Left renal pelvis (tissue), 4 donors: ENCODE results near the gene OR10G8. TPM values are rescaled to one million over a fixed set of nuclear protein-coding genes. Genes with fewer than 3 reads are reported as not detected.

Experiments
- DNase-seq, 4 donors: peaks; one replicate each; pipeline ENCODE4 v3.0.0-alpha.2; 2013; ENCODE audit warnings: low read depth in 4 of 4, low spot score in 3 of 4
- polyA plus RNA-seq, 4 donors: library from polyadenylated mRNA; unstranded; fragments of 120-200 nt; gene quantifications; one replicate each; pipeline ENCODE4 v1.2.1, GENCODE V29; 2013; ENCODE audit not compliant: insufficient read length in 4 of 4

The OR10G8 gene
- polyA plus RNA-seq, 4 donors = not detected

DNA sequence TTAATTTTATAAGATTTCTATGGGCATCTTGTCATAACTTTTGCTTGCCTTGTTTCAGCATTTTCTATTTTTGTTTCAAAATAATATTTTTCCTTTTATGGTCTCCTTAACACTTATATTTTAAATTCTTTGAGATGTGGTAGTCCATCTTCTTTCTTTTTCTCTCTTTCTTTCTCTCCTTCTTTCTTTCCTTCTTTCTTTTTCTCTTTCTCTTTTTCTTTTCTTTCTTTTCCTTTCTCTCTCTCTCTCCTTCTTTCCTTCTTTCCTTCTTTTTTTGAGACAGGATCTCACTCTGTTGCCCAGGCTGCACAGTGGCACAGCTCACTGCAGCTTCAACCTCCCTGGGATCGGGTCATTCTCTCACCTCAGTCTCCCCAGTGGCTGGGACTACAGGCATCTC, 50.7 kb downstream of the OR10G8 start:
- DNase-seq = no peak

DNA sequence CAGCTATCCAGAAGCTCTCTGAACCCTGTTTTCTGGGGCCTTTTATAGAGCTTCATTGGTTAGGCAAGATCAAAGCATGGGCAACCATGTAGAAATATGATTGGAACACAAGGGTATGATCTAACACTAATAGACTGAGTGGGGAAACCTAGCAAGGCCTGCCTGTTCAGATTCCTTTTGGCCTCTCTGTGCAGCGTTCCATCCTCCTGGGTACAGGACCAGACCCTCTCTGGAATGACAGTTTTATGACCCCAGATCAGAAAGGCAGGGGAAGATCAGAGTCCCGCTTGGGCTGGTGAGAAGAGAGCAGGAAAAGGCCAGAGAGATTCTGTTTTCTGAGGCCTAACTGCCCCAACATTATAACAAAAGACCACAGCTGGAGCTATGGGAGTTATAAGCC, 52.0 kb downstream of the OR10G8 start:
- no peak for DNase-seq

DNA sequence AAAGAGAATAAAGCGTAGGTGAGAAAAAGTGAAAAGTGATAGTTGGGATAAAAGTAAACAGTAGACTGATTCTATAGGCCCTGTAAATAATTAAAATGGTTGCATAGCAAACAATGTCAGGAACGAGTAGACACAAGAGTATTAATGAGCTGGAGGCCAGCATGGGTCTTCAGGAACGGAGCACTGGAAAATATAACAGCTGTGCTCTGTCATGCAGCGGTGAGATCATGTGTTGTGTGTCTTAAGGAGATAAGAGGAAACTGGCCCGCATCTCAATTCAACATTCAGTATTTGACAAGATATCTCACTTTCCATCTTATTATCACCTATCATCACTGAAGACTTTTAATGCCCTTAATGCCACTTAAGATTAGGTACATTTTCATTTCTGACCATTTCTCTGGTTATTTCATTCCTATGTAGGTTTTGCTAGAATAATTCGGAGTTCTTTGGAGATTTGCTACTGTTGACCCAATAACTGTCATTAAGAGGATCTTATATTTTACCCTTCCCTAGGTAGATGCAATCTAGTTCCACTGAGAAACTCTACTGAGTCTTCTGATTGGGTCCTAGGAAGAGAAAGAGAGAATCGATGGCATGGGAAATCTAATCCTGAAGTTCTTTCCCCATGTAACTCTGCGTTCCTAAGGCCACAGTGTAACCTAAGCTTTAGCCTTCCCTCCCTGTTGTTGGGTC, 53.2 kb downstream of the OR10G8 start:
- DNase-seq = no peak

Other genes with a start within 250 kb of the OR10G8 start
- gene OR6M1, start 220.4 kb upstream of the OR10G8 start, polyA plus RNA-seq = not detected
- gene TMEM225, start 141.1 kb upstream of the OR10G8 start, polyA plus RNA-seq = not detected
- not detected for gene OR8D4, start 124.6 kb upstream of the OR10G8 start, polyA plus RNA-seq
- not detected for gene OR4D5, start 87.2 kb upstream of the OR10G8 start, polyA plus RNA-seq
- not detected for gene OR6T1, start 83.0 kb upstream of the OR10G8 start, polyA plus RNA-seq
- gene OR10S1, start 49.0 kb upstream of the OR10G8 start, polyA plus RNA-seq = not detected
- gene OR10G6, start 31.6 kb upstream of the OR10G8 start, polyA plus RNA-seq = not detected
- gene OR10G4, start 13.8 kb upstream of the OR10G8 start, polyA plus RNA-seq = not detected
- not detected for gene OR10G9, start 3.8 kb upstream of the OR10G8 start, polyA plus RNA-seq
- gene OR10G7, start 14.5 kb downstream of the OR10G8 start, polyA plus RNA-seq = not detected
- 10 to 100 TPM; 13.1 to 16.2 (median 15.1) TPM for gene VWA5A, start 88.7 kb downstream of the OR10G8 start, polyA plus RNA-seq
- gene OR10D3, start 156.5 kb downstream of the OR10G8 start, polyA plus RNA-seq = not detected
- gene OR8G1, start 214.3 kb downstream of the OR10G8 start, polyA plus RNA-seq = not detected
- not detected for gene OR8G5, start 229.6 kb downstream of the OR10G8 start, polyA plus RNA-seq